Measurements from ENCODE around the gene PTPRB.

DNA sequence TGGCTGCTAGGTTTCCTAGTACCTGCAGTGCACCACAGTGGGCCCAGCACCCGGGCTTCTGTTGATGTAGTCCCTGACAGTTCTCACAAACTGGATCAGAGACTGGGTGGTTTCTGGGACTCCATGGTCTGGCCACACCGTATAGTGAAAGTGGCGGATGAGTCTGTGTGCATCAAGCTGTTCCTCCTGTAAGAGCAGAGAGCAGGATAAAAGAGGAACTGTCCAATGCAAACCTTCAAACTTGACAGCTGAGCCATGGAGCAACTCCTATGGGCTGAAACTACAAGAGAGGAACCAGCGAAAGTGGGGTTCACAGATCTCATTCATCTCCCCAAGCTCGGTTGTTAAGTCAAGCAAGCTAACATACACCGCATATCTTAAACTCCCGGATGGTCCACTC, 102.8 kb downstream of the PTPRB start:
- TF ChIP-seq, protein P1, sequence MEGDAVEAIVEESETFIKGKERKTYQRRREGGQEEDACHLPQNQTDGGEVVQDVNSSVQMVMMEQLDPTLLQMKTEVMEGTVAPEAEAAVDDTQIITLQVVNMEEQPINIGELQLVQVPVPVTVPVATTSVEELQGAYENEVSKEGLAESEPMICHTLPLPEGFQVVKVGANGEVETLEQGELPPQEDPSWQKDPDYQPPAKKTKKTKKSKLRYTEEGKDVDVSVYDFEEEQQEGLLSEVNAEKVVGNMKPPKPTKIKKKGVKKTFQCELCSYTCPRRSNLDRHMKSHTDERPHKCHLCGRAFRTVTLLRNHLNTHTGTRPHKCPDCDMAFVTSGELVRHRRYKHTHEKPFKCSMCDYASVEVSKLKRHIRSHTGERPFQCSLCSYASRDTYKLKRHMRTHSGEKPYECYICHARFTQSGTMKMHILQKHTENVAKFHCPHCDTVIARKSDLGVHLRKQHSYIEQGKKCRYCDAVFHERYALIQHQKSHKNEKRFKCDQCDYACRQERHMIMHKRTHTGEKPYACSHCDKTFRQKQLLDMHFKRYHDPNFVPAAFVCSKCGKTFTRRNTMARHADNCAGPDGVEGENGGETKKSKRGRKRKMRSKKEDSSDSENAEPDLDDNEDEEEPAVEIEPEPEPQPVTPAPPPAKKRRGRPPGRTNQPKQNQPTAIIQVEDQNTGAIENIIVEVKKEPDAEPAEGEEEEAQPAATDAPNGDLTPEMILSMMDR (conservative IDR thresholded peaks at IDR 0.05; ENCODE audit: low read depth, low read length), result no peak
- no peak for TF ChIP-seq EZH2 (IDR thresholded peaks at IDR 0.05; ENCODE audit: borderline replicate concordance, low read depth, low read length, poor library complexity, severe bottlenecking)
